ENCODE data around the gene AMBP. TPM values are rescaled to one million over a fixed set of nuclear protein-coding genes. Genes with fewer than 3 reads are reported as not detected.
A peak's percentile ranks its signal among the peaks of the same experiment; 100 is the strongest.

Gene AMBP
- total and polyA plus RNA-seq, 2 of the 13 experiments (the other 11 are each of a cell fraction or from before 2014, with no cell fraction given): 1,510 to 2,580 TPM

DNA sequence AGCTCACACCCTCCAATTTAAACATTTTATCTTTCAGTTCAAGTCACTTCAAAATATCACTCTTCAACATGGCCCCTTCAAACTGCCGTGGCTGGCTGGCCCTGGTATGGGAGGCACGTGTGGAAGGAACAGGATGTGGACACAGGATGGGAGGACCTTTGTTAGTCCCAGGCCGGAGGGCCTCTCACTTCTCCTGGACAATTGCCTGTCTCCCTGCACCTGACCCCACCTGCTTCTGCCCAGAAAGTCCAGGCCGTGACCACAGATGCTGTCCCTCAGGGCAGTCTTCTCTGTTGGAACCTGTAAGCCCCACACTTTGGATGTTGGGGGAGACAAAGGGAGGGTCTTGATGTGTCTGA is 19.4 kb downstream of the AMBP start (continued):
- TF ChIP-seq, protein P1, sequence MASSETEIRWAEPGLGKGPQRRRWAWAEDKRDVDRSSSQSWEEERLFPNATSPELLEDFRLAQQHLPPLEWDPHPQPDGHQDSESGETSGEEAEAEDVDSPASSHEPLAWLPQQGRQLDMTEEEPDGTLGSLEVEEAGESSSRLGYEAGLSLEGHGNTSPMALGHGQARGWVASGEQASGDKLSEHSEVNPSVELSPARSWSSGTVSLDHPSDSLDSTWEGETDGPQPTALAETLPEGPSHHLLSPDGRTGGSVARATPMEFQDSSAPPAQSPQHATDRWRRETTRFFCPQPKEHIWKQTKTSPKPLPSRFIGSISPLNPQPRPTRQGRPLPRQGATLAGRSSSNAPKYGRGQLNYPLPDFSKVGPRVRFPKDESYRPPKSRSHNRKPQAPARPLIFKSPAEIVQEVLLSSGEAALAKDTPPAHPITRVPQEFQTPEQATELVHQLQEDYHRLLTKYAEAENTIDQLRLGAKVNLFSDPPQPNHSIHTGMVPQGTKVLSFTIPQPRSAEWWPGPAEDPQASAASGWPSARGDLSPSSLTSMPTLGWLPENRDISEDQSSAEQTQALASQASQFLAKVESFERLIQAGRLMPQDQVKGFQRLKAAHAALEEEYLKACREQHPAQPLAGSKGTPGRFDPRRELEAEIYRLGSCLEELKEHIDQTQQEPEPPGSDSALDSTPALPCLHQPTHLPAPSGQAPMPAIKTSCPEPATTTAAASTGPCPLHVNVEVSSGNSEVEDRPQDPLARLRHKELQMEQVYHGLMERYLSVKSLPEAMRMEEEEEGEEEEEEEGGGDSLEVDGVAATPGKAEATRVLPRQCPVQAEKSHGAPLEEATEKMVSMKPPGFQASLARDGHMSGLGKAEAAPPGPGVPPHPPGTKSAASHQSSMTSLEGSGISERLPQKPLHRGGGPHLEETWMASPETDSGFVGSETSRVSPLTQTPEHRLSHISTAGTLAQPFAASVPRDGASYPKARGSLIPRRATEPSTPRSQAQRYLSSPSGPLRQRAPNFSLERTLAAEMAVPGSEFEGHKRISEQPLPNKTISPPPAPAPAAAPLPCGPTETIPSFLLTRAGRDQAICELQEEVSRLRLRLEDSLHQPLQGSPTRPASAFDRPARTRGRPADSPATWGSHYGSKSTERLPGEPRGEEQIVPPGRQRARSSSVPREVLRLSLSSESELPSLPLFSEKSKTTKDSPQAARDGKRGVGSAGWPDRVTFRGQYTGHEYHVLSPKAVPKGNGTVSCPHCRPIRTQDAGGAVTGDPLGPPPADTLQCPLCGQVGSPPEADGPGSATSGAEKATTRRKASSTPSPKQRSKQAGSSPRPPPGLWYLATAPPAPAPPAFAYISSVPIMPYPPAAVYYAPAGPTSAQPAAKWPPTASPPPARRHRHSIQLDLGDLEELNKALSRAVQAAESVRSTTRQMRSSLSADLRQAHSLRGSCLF (CRISPR knock-in tag; IDR thresholded peaks at IDR 0.05; ENCODE audit: borderline replicate concordance): no peak
- TF ChIP-seq U2AF2 (IDR thresholded peaks at IDR 0.05; ENCODE audit: low read depth, low read length) (no peak), AGO1 (IDR thresholded peaks at IDR 0.05; ENCODE audit: low read depth, low read length, poor library complexity, severe bottlenecking) (peak; percentile 78), TCF7L2 (IDR thresholded peaks at IDR 0.05; ENCODE audit: low read depth, low read length) (no peak), NR2F6 (IDR thresholded peaks at IDR 0.05) (no peak), NR2F6 (CRISPR knock-in tag; IDR thresholded peaks at IDR 0.05) (0 out of 2 replicates have a peak, but pooled peaks have one; percentile 23), POLR2G (IDR thresholded peaks at IDR 0.05; ENCODE audit: low read depth, low read length) (no peak), RBM39 (IDR thresholded peaks at IDR 0.05; ENCODE audit: low read depth, low read length, poor library complexity, severe bottlenecking) (no peak), ZNF30 (CRISPR knock-in tag; IDR thresholded peaks at IDR 0.05) (0 out of 2 replicates have a peak, but pooled peaks have one; percentile 27), TFE3 (CRISPR knock-in tag; IDR thresholded peaks at IDR 0.05) (peak; percentile 55; the same call in 1 of the 2 replicates), CTCF (CRISPR knock-in tag; IDR thresholded peaks at IDR 0.05) (no peak), SUZ12 (IDR thresholded peaks at IDR 0.05; ENCODE audit: low read depth, low read length) (no peak), ZNF24 (IDR thresholded peaks at IDR 0.05) (no peak), ZNF333 (CRISPR knock-in tag; IDR thresholded peaks at IDR 0.05; ENCODE audit: borderline replicate concordance) (no peak), ZNF747 (CRISPR knock-in tag; IDR thresholded peaks at IDR 0.05; ENCODE audit: borderline replicate concordance) (no peak), ZNF230 (CRISPR knock-in tag; IDR thresholded peaks at IDR 0.05) (0 out of 2 replicates have a peak, but pooled peaks have one; percentile 23), RXRB (CRISPR knock-in tag; IDR thresholded peaks at IDR 0.05; ENCODE audit: borderline replicate concordance) (no peak)
- TF ChIP-seq, protein P2, sequence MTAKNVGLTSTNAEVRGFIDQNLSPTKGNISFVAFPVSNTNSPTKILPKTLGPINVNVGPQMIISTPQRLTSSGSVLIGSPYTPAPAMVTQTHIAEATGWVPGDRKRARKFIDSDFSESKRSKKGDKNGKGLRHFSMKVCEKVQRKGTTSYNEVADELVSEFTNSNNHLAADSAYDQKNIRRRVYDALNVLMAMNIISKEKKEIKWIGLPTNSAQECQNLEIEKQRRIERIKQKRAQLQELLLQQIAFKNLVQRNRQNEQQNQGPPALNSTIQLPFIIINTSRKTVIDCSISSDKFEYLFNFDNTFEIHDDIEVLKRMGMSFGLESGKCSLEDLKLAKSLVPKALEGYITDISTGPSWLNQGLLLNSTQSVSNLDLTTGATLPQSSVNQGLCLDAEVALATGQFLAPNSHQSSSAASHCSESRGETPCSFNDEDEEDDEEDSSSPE (CRISPR knock-in tag; IDR thresholded peaks at IDR 0.05): peak; percentile 32; the same call in 1 of the 2 replicates
